H1 (cell line): Measurements from ENCODE around the gene LGALS3. TPM values are rescaled to one million over a fixed set of nuclear protein-coding genes. Genes with fewer than 3 reads are reported as not detected.

Source experiments
- CTCF ChIA-PET: fragments of 300-600 bp; sonication (Branson Sonifier 250); formaldehyde crosslinking; loops from one replicate; lab custom pipeline; 2021; ENCODE audit not compliant: partially characterized antibody; lab: Charles Lee
- POLR2A ChIA-PET: fragments of 300-600 bp; sonication (Branson Sonifier 250); formaldehyde crosslinking; loops from one replicate; lab custom pipeline; 2021; ENCODE audit warnings: inconsistent platforms; ENCODE audit not compliant: partially characterized antibody; lab: Charles Lee
- DNase-seq, 2 experiments: peaks; one replicate each; pipeline versions ENCODE4 v3.0.0 to v3.0.0-alpha.2; 2010 to 2022; ENCODE audit warnings: low spot score in 2 of 2, low read depth in 1 of 2, mixed read lengths in 1 of 2
- FAIRE-seq: peaks from 2 replicates; lab custom pipeline; 2011; peaks lifted over from hg19 to GRCh38; lab: Jason Lieb, UNC
- H2AFZ ChIP-seq: 2 replicates; pipeline ENCODE4 v1.8.1; 2012; ENCODE audit warnings: low read length, inconsistent platforms
- H2AK5ac ChIP-seq: 2 replicates; pipeline ENCODE4 v1.6.1; 2013; ENCODE audit warnings: low read depth, low read length
- H2BK120ac ChIP-seq: replicated peaks from 2 replicates; pipeline ENCODE3; 2013; ENCODE audit warnings: low read depth, low read length, inconsistent platforms
- H2BK12ac ChIP-seq: 2 replicates; pipeline ENCODE4 v1.6.1; 2013; ENCODE audit warnings: low read depth, low read length
- H2BK15ac ChIP-seq: 2 replicates; pipeline ENCODE4 v1.6.1; 2013; ENCODE audit warnings: low read length
- H2BK20ac ChIP-seq: 2 replicates; pipeline ENCODE4 v1.6.1; 2013; ENCODE audit warnings: low read length
- H2BK5ac ChIP-seq: 2 replicates; pipeline ENCODE4 v1.6.1; 2013; ENCODE audit warnings: low read depth, low read length
- H3K14ac ChIP-seq: 2 replicates; pipeline ENCODE4 v1.6.1; 2013; ENCODE audit warnings: inconsistent platforms; ENCODE audit not compliant: insufficient read length
- H3K18ac ChIP-seq: 2 replicates; pipeline ENCODE4 v1.6.1; 2013; ENCODE audit warnings: low read length; ENCODE audit errors: extremely low read depth
- H3K23ac ChIP-seq: 2 replicates; pipeline ENCODE4 v1.6.1; 2013; ENCODE audit warnings: inconsistent platforms; ENCODE audit not compliant: insufficient read length
- H3K23me2 ChIP-seq: 2 replicates; pipeline ENCODE4 v1.6.1; 2013; ENCODE audit warnings: low read depth, low read length
- H3K27ac ChIP-seq: 2 replicates; pipeline ENCODE4 v1.6.1; 2011; ENCODE audit warnings: low read depth, low read length, inconsistent platforms
- H3K27me3 ChIP-seq, 4 experiments: replicated peaks in 1 of 4; 1 replicate in 1 of 4; 2 replicates in 3 of 4; pipeline versions ENCODE4 v1.6.1 to v1.8.1; 2011 to 2013; ENCODE audit warnings: low read length in 3 of 4, mild to moderate bottlenecking in 3 of 4, inconsistent platforms in 2 of 4, mixed read lengths in 2 of 4, moderate library complexity in 1 of 4; ENCODE audit not compliant: control insufficient read depth in 3 of 4, insufficient read depth in 3 of 4; ENCODE audit errors: extremely low read depth in 1 of 4
- H3K36me3 ChIP-seq, 4 experiments: 2 replicates each; pipeline versions ENCODE4 v1.6.1 to v1.8.1; 2011 to 2013; ENCODE audit warnings: mild to moderate bottlenecking in 4 of 4, low read length in 3 of 4, moderate library complexity in 2 of 4, control low read depth in 1 of 4, inconsistent platforms in 1 of 4; ENCODE audit not compliant: insufficient read depth in 4 of 4, control insufficient read depth in 2 of 4
- H3K4ac ChIP-seq: replicated peaks from 2 replicates; pipeline ENCODE3; 2013; ENCODE audit warnings: low read length, low read depth, mixed read lengths, inconsistent platforms; ENCODE audit not compliant: insufficient read length
- H3K4me1 ChIP-seq, 4 experiments: replicated peaks in 1 of 4; 1 replicate in 1 of 4; 2 replicates in 3 of 4; pipeline versions ENCODE4 v1.6.1 to v1.8.1; 2011 to 2013; ENCODE audit warnings: low read length in 3 of 4, inconsistent platforms in 2 of 4, mixed read lengths in 1 of 4; ENCODE audit not compliant: insufficient read depth in 4 of 4, control insufficient read depth in 3 of 4
- H3K4me2 ChIP-seq, 2 experiments: 2 replicates each; pipeline versions ENCODE4 v1.6.1 to v1.8.1; 2011 to 2013; ENCODE audit warnings: low read depth in 2 of 2, low read length in 2 of 2, control low read depth in 1 of 2, inconsistent platforms in 1 of 2, mild to moderate bottlenecking in 1 of 2; ENCODE audit not compliant: insufficient read depth in 1 of 2
- H3K4me3 ChIP-seq, 4 experiments: fragments of 200-600, 300-600 bp in 1 of 4; sonication (generic), shearing (Covaris generic), sonication (Bioruptor Twin) in 1 of 4; 2 replicates each; pipeline versions ENCODE4 v1.5.1 to v1.8.1; 2011 to 2016; ENCODE audit warnings: low read length in 4 of 4, low read depth in 3 of 4, control low read depth in 2 of 4, inconsistent platforms in 2 of 4, mild to moderate bottlenecking in 2 of 4, mixed read lengths in 1 of 4, moderate library complexity in 1 of 4; ENCODE audit not compliant: insufficient read depth in 2 of 4; ENCODE audit errors: extremely low read depth in 1 of 4
- H3K56ac ChIP-seq: replicated peaks from 2 replicates; pipeline ENCODE3; 2013; ENCODE audit warnings: low read depth, mild to moderate bottlenecking, mixed read lengths, low read length, inconsistent platforms; ENCODE audit not compliant: insufficient read length
- H3K79me1 ChIP-seq: 2 replicates; pipeline ENCODE4 v1.6.1; 2013; ENCODE audit warnings: low read depth, low read length, control low read depth
- H3K79me2 ChIP-seq, 2 experiments: 2 replicates each; pipeline versions ENCODE4 v1.6.1 to v1.8.1; 2012 to 2013; ENCODE audit warnings: low read length in 2 of 2, mild to moderate bottlenecking in 2 of 2, inconsistent platforms in 1 of 2; ENCODE audit not compliant: insufficient read depth in 2 of 2, control insufficient read depth in 1 of 2
- H3K9ac ChIP-seq, 4 experiments: replicated peaks in 1 of 4; 1 replicate in 1 of 4; 2 replicates in 3 of 4; pipeline versions ENCODE4 v1.6.1 to v1.8.1; 2011 to 2013; ENCODE audit warnings: low read depth in 3 of 4, low read length in 3 of 4, control low read depth in 2 of 4, mild to moderate bottlenecking in 2 of 4, moderate library complexity in 2 of 4, inconsistent platforms in 1 of 4; ENCODE audit errors: extremely low read depth in 1 of 4
- H3K9me3 ChIP-seq, 2 experiments: 2 replicates each; pipeline versions ENCODE4 v1.6.1 to v1.8.1; 2012 to 2013; ENCODE audit warnings: mild to moderate bottlenecking in 2 of 2, moderate library complexity in 2 of 2, control low read depth in 1 of 2, inconsistent platforms in 1 of 2, low read depth in 1 of 2, low read length in 1 of 2, mixed read lengths in 1 of 2; ENCODE audit not compliant: insufficient read depth in 2 of 2
- H4K20me1 ChIP-seq, 2 experiments: replicated peaks in 1 of 2; 2 replicates each; pipeline versions ENCODE3 to v1.8.1; 2011 to 2013; ENCODE audit warnings: inconsistent platforms in 2 of 2, low read length in 2 of 2, mild to moderate bottlenecking in 1 of 2; ENCODE audit not compliant: insufficient read depth in 2 of 2, control insufficient read depth in 1 of 2
- H4K5ac ChIP-seq: 2 replicates; pipeline ENCODE4 v1.6.1; 2013; ENCODE audit warnings: low read length, low read depth, mixed read lengths, inconsistent platforms; ENCODE audit not compliant: insufficient read length
- H4K8ac ChIP-seq: 2 replicates; pipeline ENCODE4 v1.8.0; 2013; ENCODE audit warnings: mild to moderate bottlenecking, moderate library complexity, low read length, inconsistent platforms; ENCODE audit not compliant: insufficient read depth; ENCODE audit errors: extremely low read depth
- H4K91ac ChIP-seq: replicated peaks from 2 replicates; pipeline ENCODE3; 2013; ENCODE audit warnings: low read length, mixed read lengths, inconsistent platforms; ENCODE audit not compliant: insufficient read length
- RAD21 ChIP-seq, 2 experiments: IDR thresholded peaks in 1 of 2; conservative IDR thresholded peaks in 1 of 2; 2 replicates each; pipeline ENCODE4 v1.6.1; 2011; ENCODE audit warnings: low read depth in 2 of 2, low read length in 2 of 2, improper control_type of control experiment in 1 of 2, inconsistent platforms in 1 of 2, mild to moderate bottlenecking in 1 of 2, moderate library complexity in 1 of 2
- WGBS, 2 experiments: shearing (Covaris generic) in 1 of 2; methylation state at CpG; one replicate each; pipeline versions ENCODE4 v1.1.6 to v1.1.7; 2013 to 2015; ENCODE audit warnings: low lambda C conversion rate in 2 of 2, mixed read lengths in 2 of 2, inconsistent platforms in 1 of 2, low coverage in 1 of 2, missing lambda C conversion rate in 1 of 2; ENCODE audit not compliant: insufficient replicate concordance in 2 of 2, insufficient coverage in 1 of 2, insufficient read length in 1 of 2; ENCODE audit errors: extremely low coverage in 1 of 2, missing lambda C conversion rate in 1 of 2; 5-methylcytosine and 5-hydroxymethylcytosine counted together
- long read RNA-seq, 2 experiments: library from RNA in 1 of 2; library from capped mRNA in 1 of 2; stranded (forward); transcript quantifications; one replicate each; pipeline ENCODE4 v2.0.0, GENCODE V29; 2021; ENCODE audit warnings: inconsistent platforms in 1 of 2
- polyA minus RNA-seq, 3 experiments: library from RNA; depleted of rRNA, polyadenylated mRNA; stranded (reverse); fragments of >200 nt; gene quantifications; 1 replicate in 2 of 3; 2 replicates in 1 of 3; pipeline ENCODE4 v1.2.3, GENCODE V29; 2011
- polyA plus RNA-seq, 7 experiments: library from polyadenylated mRNA; depleted of rRNA in 3 of 7; stranded (reverse) in 5 of 7; unstranded in 2 of 7; fragments of >200 nt in 5 of 7; fragments of 200-250 nt in 2 of 7; gene quantifications; 1 replicate in 5 of 7; 2 replicates in 1 of 7; 4 replicates in 1 of 7; pipeline versions ENCODE4 v1.2.1 to v1.2.3, GENCODE V29; 2011 to 2013; ENCODE audit warnings: missing spikeins in 2 of 7, mixed read lengths in 2 of 7
- total RNA-seq: library from RNA; stranded (reverse); fragmentation: NEBNext Ultra II Directional; extraction: Animal tissue kit (Norgen Biotek cat#: 25700); gene quantifications from 2 replicates; pipeline ENCODE4 v1.2.1, GENCODE V29; 2021
- TF ChIP-seq, protein P1 (sequence below), 3 experiments: IDR thresholded peaks; 1 replicate in 2 of 3; 2 replicates in 1 of 3; pipeline versions ENCODE4 v1.5.1 to v1.6.1; 2011; ENCODE audit warnings: low read length in 3 of 3, mild to moderate bottlenecking in 3 of 3, inconsistent platforms in 2 of 3, low read depth in 1 of 3, moderate library complexity in 1 of 3; ENCODE audit not compliant: insufficient read depth in 1 of 3; ENCODE audit errors: control extremely low read depth in 1 of 3

The LGALS3 gene
- 8.8 and 9.7 TPM in 2 replicates for total RNA-seq
- 12.8 and 14.5 TPM in 2 replicates for polyA plus RNA-seq (2011; rRNA removed)
- 9.1 TPM for polyA plus RNA-seq (2011; cell fraction: cytosol; rRNA removed)
- polyA plus RNA-seq (2011; cell fraction: nucleus; rRNA removed) = 8.5 TPM
- 7.0 to 9.3 TPM (median 8.1 TPM) in 4 replicates for polyA plus RNA-seq (2012, experiment 1 of 2)
- 13.8 TPM for polyA plus RNA-seq (2012, experiment 2 of 2)
- polyA plus RNA-seq (2013, experiment 1 of 2) = 9.8 TPM
- polyA plus RNA-seq (2013, experiment 2 of 2) = 8.3 TPM
- polyA minus RNA-seq (2011; rRNA and poly(A)+ RNA removed) = 2.7 and 2.9 TPM in 2 replicates
- polyA minus RNA-seq (2011; cell fraction: cytosol; rRNA and poly(A)+ RNA removed) = 5.5 TPM
- 5.4 TPM for polyA minus RNA-seq (2011; cell fraction: nucleus; rRNA and poly(A)+ RNA removed)
- long read RNA-seq, experiment 1, transcript LGALS3-201 (6 exons, 1,146 nt) = major isoform, 8 of 13 reads
- long read RNA-seq, experiment 1, partial matches to known transcripts = 3 of 13 reads
- long read RNA-seq, experiment 1, other reads (novel, unspliced or antisense) = 1 of 13 reads
- long read RNA-seq, experiment 2, transcript LGALS3-201 (6 exons, 1,146 nt) = major isoform, 28 of 30 reads
- long read RNA-seq, experiment 2, partial matches to known transcripts = 2 of 30 reads
- long read RNA-seq, experiment 2, other reads (novel, unspliced or antisense) = 0 of 30 reads

DNA sequence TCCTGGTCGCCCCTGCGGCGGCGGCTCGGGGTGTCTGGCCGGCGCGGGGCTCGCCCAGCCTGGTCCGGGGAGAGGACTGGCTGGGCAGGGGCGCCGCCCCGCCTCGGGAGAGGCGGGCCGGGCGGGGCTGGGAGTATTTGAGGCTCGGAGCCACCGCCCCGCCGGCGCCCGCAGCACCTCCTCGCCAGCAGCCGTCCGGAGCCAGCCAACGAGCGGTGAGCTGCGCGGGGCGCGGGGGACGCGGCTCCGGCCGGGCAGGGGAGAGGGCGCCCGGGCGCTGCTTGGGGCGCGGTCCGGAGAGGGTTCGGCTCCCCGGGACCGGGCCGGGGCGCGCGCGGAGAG, at the start of gene LGALS3:
LGALS3 (plus strand) TSS at position 167 of the 342 bp plus-strand sequence. CDS start 8,122 bp downstream, outside the sequence.
- H2BK12ac ChIP-seq = 0 out of 2 replicates have a peak within 1 kb of the TSS, but pooled peaks have one; percentile 3
- H3K18ac ChIP-seq = peak within 1 kb of the TSS; percentile 19
- WGBS, 2 experiments = 1% methylated on average over 12 of the region's 50 CpGs; no CpG with 5 or more reads in 1 of the 2 experiments
- H3K23ac ChIP-seq = no peak within 1 kb of the TSS
- H4K20me1 ChIP-seq = no peaks in the 10 kb centered on the region
- no peak within 1 kb of the TSS for H2AK5ac ChIP-seq
- peaks cover 10% of the 10 kb centered on the region for H3K23me2 ChIP-seq
- H3K4me3 ChIP-seq = peak within 1 kb of the TSS; percentile 53 to 74 (median 62)
- CTCF ChIA-PET = interaction anchor here (1.3 kb wide), 1 partner anchor 26 kb away, joined by 4 read pairs; no protein-coding TSS in a partner anchor
- H3K79me1 ChIP-seq = no peaks in the 10 kb centered on the region
- no peaks in the 10 kb centered on the region for H3K36me3 ChIP-seq
- no peaks in the 10 kb centered on the region for H3K79me2 ChIP-seq
- no peak within 1 kb of the TSS for H2BK20ac ChIP-seq
- TF ChIP-seq RAD21 (IDR thresholded peaks at IDR 0.05 in 1 of 2, conservative IDR thresholded peaks at IDR 0.05 in 1 of 2; ENCODE audit: low read depth in 2 of 2, low read length in 2 of 2) = peak in 1 of 2 experiments; percentile 4; a peak in 1 of 4 replicates
- TF ChIP-seq, protein P1, sequence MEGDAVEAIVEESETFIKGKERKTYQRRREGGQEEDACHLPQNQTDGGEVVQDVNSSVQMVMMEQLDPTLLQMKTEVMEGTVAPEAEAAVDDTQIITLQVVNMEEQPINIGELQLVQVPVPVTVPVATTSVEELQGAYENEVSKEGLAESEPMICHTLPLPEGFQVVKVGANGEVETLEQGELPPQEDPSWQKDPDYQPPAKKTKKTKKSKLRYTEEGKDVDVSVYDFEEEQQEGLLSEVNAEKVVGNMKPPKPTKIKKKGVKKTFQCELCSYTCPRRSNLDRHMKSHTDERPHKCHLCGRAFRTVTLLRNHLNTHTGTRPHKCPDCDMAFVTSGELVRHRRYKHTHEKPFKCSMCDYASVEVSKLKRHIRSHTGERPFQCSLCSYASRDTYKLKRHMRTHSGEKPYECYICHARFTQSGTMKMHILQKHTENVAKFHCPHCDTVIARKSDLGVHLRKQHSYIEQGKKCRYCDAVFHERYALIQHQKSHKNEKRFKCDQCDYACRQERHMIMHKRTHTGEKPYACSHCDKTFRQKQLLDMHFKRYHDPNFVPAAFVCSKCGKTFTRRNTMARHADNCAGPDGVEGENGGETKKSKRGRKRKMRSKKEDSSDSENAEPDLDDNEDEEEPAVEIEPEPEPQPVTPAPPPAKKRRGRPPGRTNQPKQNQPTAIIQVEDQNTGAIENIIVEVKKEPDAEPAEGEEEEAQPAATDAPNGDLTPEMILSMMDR (IDR thresholded peaks at IDR 0.05; ENCODE audit: control extremely low read depth in 1 of 3, insufficient read depth in 1 of 3, low read depth in 1 of 3, low read length in 3 of 3) = no peak
- no peak within 1 kb of the TSS for H4K91ac ChIP-seq
- H3K14ac ChIP-seq = no peak within 1 kb of the TSS
- no peak within 1 kb of the TSS for H2BK15ac ChIP-seq
- no peak within 1 kb of the TSS for H4K5ac ChIP-seq
- H3K4ac ChIP-seq = no peak within 1 kb of the TSS
- DNase-seq = no peak
- H3K9me3 ChIP-seq = no peaks in the 10 kb centered on the region
- peaks cover 0 to 3% (median 1%) of the 10 kb centered on the region in 4 experiments; a peak in 2 of 7 replicates for H3K4me1 ChIP-seq
- H2BK5ac ChIP-seq = no peak within 1 kb of the TSS
- H2AFZ ChIP-seq = 0 out of 2 replicates have a peak within 1 kb of the TSS, but pooled peaks have one; percentile 52
- peaks cover 0 to 30% (median 17%) of the 10 kb centered on the region in 4 experiments; a peak in 6 of 7 replicates for H3K27me3 ChIP-seq
- peak within 1 kb of the TSS in 1 of 4 experiments; percentile 61; a peak in 1 of 7 replicates for H3K9ac ChIP-seq
- no peak within 1 kb of the TSS for H2BK120ac ChIP-seq
- H4K8ac ChIP-seq = peak within 1 kb of the TSS; percentile 86
- H3K56ac ChIP-seq = no peak within 1 kb of the TSS
- no peak within 1 kb of the TSS for H3K27ac ChIP-seq
- no peak for FAIRE-seq
- POLR2A ChIA-PET = interaction anchor here (1.3 to 3.8 kb wide), 6 partner anchors 12 to 77 kb away, joined by 3 to 11 read pairs (median 6); partner anchors contain the start of gene MAPK1IP1L
- peak within 1 kb of the TSS; percentile 81 to 91 for H3K4me2 ChIP-seq
